Measurements from ENCODE around the gene AIRE.
A peak's percentile ranks its signal among the peaks of the same experiment; 100 is the strongest.

Gene AIRE

GRCh38 chr21:44275041-44275440, 10.6 kb upstream of the AIRE start:
- no peak overlapping the region for H3K4me3 ChIP-seq (ENCODE audit: low read length in 2 of 2)
- no peak overlapping the region for H2AFZ ChIP-seq (ENCODE audit: low read length)
- H3K9ac ChIP-seq (ENCODE audit: low read depth, low read length, poor library complexity), result peak overlapping the region; percentile 60
- H3K36me3 ChIP-seq (replicated peaks in 1 of 2; ENCODE audit: control insufficient read depth in 2 of 2, insufficient read depth in 2 of 2, low read length in 2 of 2), result no peaks in the 10 kb centered on the region
- H2AK5ac ChIP-seq (ENCODE audit: low read depth, low read length), result no peak overlapping the region
- H2BK120ac ChIP-seq (ENCODE audit: low read depth, low read length), result no peak overlapping the region
- no peak overlapping the region for H3K23ac ChIP-seq (ENCODE audit: low read depth, low read length, poor library complexity)
- H3K14ac ChIP-seq (ENCODE audit: low read length), result peak overlapping the region; percentile 21
- no peak overlapping the region for H3K27ac ChIP-seq (replicated peaks; ENCODE audit: low read length)
- peaks cover 3% of the 10 kb centered on the region for H3K79me1 ChIP-seq (ENCODE audit: low read depth, low read length)
- H2BK5ac ChIP-seq (ENCODE audit: low read length), result no peak overlapping the region
- peaks cover 0 to 4% (median 0%) of the 10 kb centered on the region in 3 experiments for H3K27me3 ChIP-seq (ENCODE audit: control insufficient read depth in 3 of 3, insufficient read depth in 3 of 3, low read depth in 1 of 3, low read length in 3 of 3)
- no peak overlapping the region for H2BK12ac ChIP-seq (ENCODE audit: low read length)
- no peaks in the 10 kb centered on the region for H3K9me3 ChIP-seq (replicated peaks in 1 of 2; ENCODE audit: control insufficient read depth in 2 of 2, insufficient read depth in 1 of 2, low read depth in 1 of 2, low read length in 2 of 2)
- no peak overlapping the region for H3K4ac ChIP-seq (ENCODE audit: low read length)
- WGBS, 2 donors (ENCODE audit: extremely low coverage in 2 of 2, insufficient read length in 2 of 2, insufficient replicate concordance in 1 of 2), result no CpG with 5 or more reads among the region's 5 CpGs
- H4K8ac ChIP-seq (ENCODE audit: low read depth, low read length), result no peak overlapping the region
- H3K18ac ChIP-seq (ENCODE audit: low read length), result no peak overlapping the region
- H2BK15ac ChIP-seq (ENCODE audit: low read length), result no peak overlapping the region
- H4K91ac ChIP-seq (ENCODE audit: low read depth, low read length, poor library complexity), result no peak overlapping the region
- peaks cover 0 to 2% of the 10 kb centered on the region in 2 donors for H3K4me1 ChIP-seq (ENCODE audit: control insufficient read depth in 2 of 2, insufficient read depth in 1 of 2, low read depth in 1 of 2, low read length in 2 of 2)
- DNase-seq (ENCODE audit: low spot score), result no peak
- no peak overlapping the region for H3K4me2 ChIP-seq (ENCODE audit: insufficient read depth, low read length, poor library complexity, severe bottlenecking)

- Histone ChIP-seq H3K79me1 (ENCODE audit: low read depth, low read length) (no peaks in the 10 kb centered on the region), H3K9me3 (replicated peaks in 1 of 2; ENCODE audit: control insufficient read depth in 2 of 2, insufficient read depth in 1 of 2, low read depth in 1 of 2, low read length in 2 of 2) (no peaks in the 10 kb centered on the region), H3K4me3 (ENCODE audit: low read length in 2 of 2) (no peak overlapping the region), H2BK5ac (ENCODE audit: low read length) (no peak overlapping the region), H3K36me3 (replicated peaks in 1 of 2; ENCODE audit: control insufficient read depth in 2 of 2, insufficient read depth in 2 of 2, low read length in 2 of 2) (no peaks in the 10 kb centered on the region), H2BK12ac (ENCODE audit: low read length) (no peak overlapping the region), H3K4me1 (ENCODE audit: control insufficient read depth in 2 of 2, insufficient read depth in 1 of 2, low read depth in 1 of 2, low read length in 2 of 2) (peaks cover 5% of the 10 kb centered on the region in 2 donors), H2BK120ac (ENCODE audit: low read depth, low read length) (no peak overlapping the region), H3K23ac (ENCODE audit: low read depth, low read length, poor library complexity) (no peak overlapping the region), H3K4ac (ENCODE audit: low read length) (no peak overlapping the region), H3K18ac (ENCODE audit: low read length) (no peak overlapping the region), H2BK15ac (ENCODE audit: low read length) (no peak overlapping the region), H2AFZ (ENCODE audit: low read length) (no peak overlapping the region), H3K14ac (ENCODE audit: low read length) (no peak overlapping the region), H3K27me3 (ENCODE audit: control insufficient read depth in 3 of 3, insufficient read depth in 3 of 3, low read depth in 1 of 3, low read length in 3 of 3) (peaks cover 0 to 30% (median 14%) of the 10 kb centered on the region in 3 experiments), H2AK5ac (ENCODE audit: low read depth, low read length) (no peak overlapping the region), H3K27ac (replicated peaks; ENCODE audit: low read length) (no peak overlapping the region), H4K8ac (ENCODE audit: low read depth, low read length) (no peak overlapping the region), H4K91ac (ENCODE audit: low read depth, low read length, poor library complexity) (no peak overlapping the region), H3K4me2 (ENCODE audit: insufficient read depth, low read length, poor library complexity, severe bottlenecking) (no peak overlapping the region), H3K9ac (ENCODE audit: low read depth, low read length, poor library complexity) (no peak overlapping the region)
- WGBS, 2 donors (ENCODE audit: extremely low coverage in 2 of 2, insufficient read length in 2 of 2, insufficient replicate concordance in 1 of 2), result no CpG with 5 or more reads among the region's 19 CpGs
- DNase-seq (ENCODE audit: low spot score), result no peak
These were observed 6.1 kb upstream of the AIRE start for GRCh38 chr21:44279354-44280260.

- Histone ChIP-seq H2BK12ac (ENCODE audit: low read length) (no peak overlapping the region), H2BK120ac (ENCODE audit: low read depth, low read length) (peak overlapping the region; percentile 2), H2BK15ac (ENCODE audit: low read length) (peak overlapping the region; percentile 71), H3K27me3 (ENCODE audit: control insufficient read depth in 3 of 3, insufficient read depth in 3 of 3, low read depth in 1 of 3, low read length in 3 of 3) (peaks cover 2 to 47% (median 33%) of the 10 kb centered on the region in 3 experiments), H3K4me2 (ENCODE audit: insufficient read depth, low read length, poor library complexity, severe bottlenecking) (no peak overlapping the region), H3K4me3 (ENCODE audit: low read length in 2 of 2) (peak overlapping the region in 1 of 2 donors; percentile 30), H3K18ac (ENCODE audit: low read length) (peak overlapping the region; percentile 92), H3K23ac (ENCODE audit: low read depth, low read length, poor library complexity) (no peak overlapping the region), H3K9me3 (replicated peaks in 1 of 2; ENCODE audit: control insufficient read depth in 2 of 2, insufficient read depth in 1 of 2, low read depth in 1 of 2, low read length in 2 of 2) (no peaks in the 10 kb centered on the region), H3K4me1 (ENCODE audit: control insufficient read depth in 2 of 2, insufficient read depth in 1 of 2, low read depth in 1 of 2, low read length in 2 of 2) (peaks cover 5 to 11% of the 10 kb centered on the region in 2 donors), H2AFZ (ENCODE audit: low read length) (no peak overlapping the region), H3K36me3 (replicated peaks in 1 of 2; ENCODE audit: control insufficient read depth in 2 of 2, insufficient read depth in 2 of 2, low read length in 2 of 2) (no peaks in the 10 kb centered on the region), H3K27ac (replicated peaks; ENCODE audit: low read length) (no peak overlapping the region), H3K79me1 (ENCODE audit: low read depth, low read length) (no peaks in the 10 kb centered on the region), H3K14ac (ENCODE audit: low read length) (peak overlapping the region; percentile 5), H4K91ac (ENCODE audit: low read depth, low read length, poor library complexity) (no peak overlapping the region), H4K8ac (ENCODE audit: low read depth, low read length) (no peak overlapping the region), H3K9ac (ENCODE audit: low read depth, low read length, poor library complexity) (no peak overlapping the region), H2BK5ac (ENCODE audit: low read length) (no peak overlapping the region), H3K4ac (ENCODE audit: low read length) (peak overlapping the region; percentile 32), H2AK5ac (ENCODE audit: low read depth, low read length) (peak overlapping the region; percentile 41)
- no CpG with 5 or more reads among the region's 9 CpGs for WGBS, 2 donors (ENCODE audit: extremely low coverage in 2 of 2, insufficient read length in 2 of 2, insufficient replicate concordance in 1 of 2)
- no peak for DNase-seq (ENCODE audit: low spot score)
These were observed 3.9 kb upstream of the AIRE start for GRCh38 chr21:44281801-44282200.

GRCh38 chr21:44282370-44282769, 3.3 kb upstream of the AIRE start:
- H3K14ac ChIP-seq (ENCODE audit: low read length), result peak overlapping the region; percentile 5
- H2BK5ac ChIP-seq (ENCODE audit: low read length), result no peak overlapping the region
- no peak overlapping the region for H3K4me2 ChIP-seq (ENCODE audit: insufficient read depth, low read length, poor library complexity, severe bottlenecking)
- no peak overlapping the region for H2AFZ ChIP-seq (ENCODE audit: low read length)
- no peaks in the 10 kb centered on the region for H3K9me3 ChIP-seq (replicated peaks in 1 of 2; ENCODE audit: control insufficient read depth in 2 of 2, insufficient read depth in 1 of 2, low read depth in 1 of 2, low read length in 2 of 2)
- no peak overlapping the region for H4K8ac ChIP-seq (ENCODE audit: low read depth, low read length)
- H2AK5ac ChIP-seq (ENCODE audit: low read depth, low read length), result peak overlapping the region; percentile 41
- H3K9ac ChIP-seq (ENCODE audit: low read depth, low read length, poor library complexity), result no peak overlapping the region
- H3K4me3 ChIP-seq (ENCODE audit: low read length in 2 of 2), result no peak overlapping the region
- peak overlapping the region; percentile 2 for H2BK12ac ChIP-seq (ENCODE audit: low read length)
- no peaks in the 10 kb centered on the region for H3K79me1 ChIP-seq (ENCODE audit: low read depth, low read length)
- no peak overlapping the region for H3K4ac ChIP-seq (ENCODE audit: low read length)
- H2BK15ac ChIP-seq (ENCODE audit: low read length), result no peak overlapping the region
- H3K18ac ChIP-seq (ENCODE audit: low read length), result no peak overlapping the region
- no CpG with 5 or more reads among the region's 9 CpGs for WGBS, 2 donors (ENCODE audit: extremely low coverage in 2 of 2, insufficient read length in 2 of 2, insufficient replicate concordance in 1 of 2)
- peak overlapping the region; percentile 2 for H2BK120ac ChIP-seq (ENCODE audit: low read depth, low read length)
- peaks cover 2 to 51% (median 33%) of the 10 kb centered on the region in 3 experiments for H3K27me3 ChIP-seq (ENCODE audit: control insufficient read depth in 3 of 3, insufficient read depth in 3 of 3, low read depth in 1 of 3, low read length in 3 of 3)
- no peak overlapping the region for H4K91ac ChIP-seq (ENCODE audit: low read depth, low read length, poor library complexity)
- no peaks in the 10 kb centered on the region for H3K36me3 ChIP-seq (replicated peaks in 1 of 2; ENCODE audit: control insufficient read depth in 2 of 2, insufficient read depth in 2 of 2, low read length in 2 of 2)
- no peak overlapping the region for H3K27ac ChIP-seq (replicated peaks; ENCODE audit: low read length)
- no peak overlapping the region for H3K23ac ChIP-seq (ENCODE audit: low read depth, low read length, poor library complexity)
- H3K4me1 ChIP-seq (ENCODE audit: control insufficient read depth in 2 of 2, insufficient read depth in 1 of 2, low read depth in 1 of 2, low read length in 2 of 2), result peaks cover 5 to 11% of the 10 kb centered on the region in 2 donors
- DNase-seq (ENCODE audit: low spot score), result no peak

All from neuronal stem cell (in vitro differentiated cells).